Fibroblast of the aortic adventitia (primary cell): ENCODE results near the gene IFNL4. TPM values are rescaled to one million over a fixed set of nuclear protein-coding genes. Genes with fewer than 3 reads are reported as not detected.

Experiments
- DNase-seq: peaks from one replicate; pipeline ENCODE4 v3.0.0-alpha.2; 2010; ENCODE audit warnings: low read depth
- H3K4me3 ChIP-seq: 2 replicates; pipeline ENCODE4 v1.5.1; 2011; ENCODE audit warnings: low read depth, mild to moderate bottlenecking, control low read depth, low read length, moderate library complexity
- CTCF ChIP-seq: IDR thresholded peaks from 2 replicates; pipeline ENCODE4 v1.5.1; 2011; ENCODE audit warnings: mild to moderate bottlenecking, low read length, control low read depth, inconsistent platforms; ENCODE audit not compliant: insufficient read depth
- total RNA-seq: library from RNA; depleted of rRNA; stranded (reverse); fragments of >200 nt; gene quantifications from 2 replicates; pipeline ENCODE4 v1.2.3, GENCODE V29; 2012; ENCODE audit warnings: low replicate concordance

Gene IFNL4
- total RNA-seq, 1 donor = not detected

GRCh38 chr19:39265321-39265916, 16.8 kb upstream of the IFNL4 start:
- TF ChIP-seq CTCF = no peak
- no peak for DNase-seq
- H3K4me3 ChIP-seq = no peak overlapping the region

- no peak for TF ChIP-seq CTCF
- no peak overlapping the region for H3K4me3 ChIP-seq
- no peak for DNase-seq
These were observed 15.9 kb upstream of the IFNL4 start for GRCh38 chr19:39264306-39265290.

- no peak for DNase-seq
These were observed 15.3 kb upstream of the IFNL4 start for GRCh38 chr19:39263912-39264305.

GRCh38 chr19:39262496-39262895, 13.8 kb upstream of the IFNL4 start:
- TF ChIP-seq CTCF = no peak
- DNase-seq = no peak
- no peak overlapping the region for H3K4me3 ChIP-seq

More at GRCh38 chr19:39263912-39264305, 15.3 kb upstream of the IFNL4 start:
- no peak overlapping the region for H3K4me3 ChIP-seq
- no peak for TF ChIP-seq CTCF

- TF ChIP-seq CTCF = no peak
- no peak for DNase-seq
- no peak overlapping the region for H3K4me3 ChIP-seq
These were observed 13.0 kb upstream of the IFNL4 start for GRCh38 chr19:39261704-39262103.

GRCh38 chr19:39257227-39257626, 8.6 kb upstream of the IFNL4 start:
- no peak overlapping the region for H3K4me3 ChIP-seq
- TF ChIP-seq CTCF = no peak
- no peak for DNase-seq
